ENCODE results near the gene STPG3. TPM values are rescaled to one million over a fixed set of nuclear protein-coding genes. Genes with fewer than 3 reads are reported as not detected.
A peak's percentile ranks its signal among the peaks of the same experiment; 100 is the strongest.

Gene STPG3
- total and polyA plus RNA-seq, 2 of the 13 experiments (the other 11 are each of a cell fraction or from before 2014, with no cell fraction given): not detected

GRCh38 chr9:137240841-137241489 is 10.1 kb upstream of the STPG3 start, which contains the start of gene TUBB4B (continued):
- TF ChIP-seq, protein P1, sequence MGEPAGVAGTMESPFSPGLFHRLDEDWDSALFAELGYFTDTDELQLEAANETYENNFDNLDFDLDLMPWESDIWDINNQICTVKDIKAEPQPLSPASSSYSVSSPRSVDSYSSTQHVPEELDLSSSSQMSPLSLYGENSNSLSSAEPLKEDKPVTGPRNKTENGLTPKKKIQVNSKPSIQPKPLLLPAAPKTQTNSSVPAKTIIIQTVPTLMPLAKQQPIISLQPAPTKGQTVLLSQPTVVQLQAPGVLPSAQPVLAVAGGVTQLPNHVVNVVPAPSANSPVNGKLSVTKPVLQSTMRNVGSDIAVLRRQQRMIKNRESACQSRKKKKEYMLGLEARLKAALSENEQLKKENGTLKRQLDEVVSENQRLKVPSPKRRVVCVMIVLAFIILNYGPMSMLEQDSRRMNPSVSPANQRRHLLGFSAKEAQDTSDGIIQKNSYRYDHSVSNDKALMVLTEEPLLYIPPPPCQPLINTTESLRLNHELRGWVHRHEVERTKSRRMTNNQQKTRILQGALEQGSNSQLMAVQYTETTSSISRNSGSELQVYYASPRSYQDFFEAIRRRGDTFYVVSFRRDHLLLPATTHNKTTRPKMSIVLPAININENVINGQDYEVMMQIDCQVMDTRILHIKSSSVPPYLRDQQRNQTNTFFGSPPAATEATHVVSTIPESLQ (CRISPR knock-in tag; conservative IDR thresholded peaks at IDR 0.05): no peak
- TF ChIP-seq DR1 (CRISPR knock-in tag; IDR thresholded peaks at IDR 0.05) (peak; percentile 96), SRSF1 (optimal IDR thresholded peaks at IDR 0.05; ENCODE audit: low read depth, low read length) (no peak), CHD2 (IDR thresholded peaks at IDR 0.05; ENCODE audit: low read depth, low read length) (peak; percentile 81), ZNF263 (CRISPR knock-in tag; IDR thresholded peaks at IDR 0.05) (no peak; the same call in 1 of the 2 replicates), ZNF503 (CRISPR knock-in tag; IDR thresholded peaks at IDR 0.05) (no peak), SOX13 (IDR thresholded peaks at IDR 0.05) (peak; percentile 62; the same call in 1 of the 2 replicates), SOX13 (CRISPR knock-in tag; conservative IDR thresholded peaks at IDR 0.05 in 1 of 2, IDR thresholded peaks at IDR 0.05 in 1 of 2) (peak in 1 of 2 experiments; percentile 37; a peak in 1 of 4 replicates), ZNF564 (CRISPR knock-in tag; IDR thresholded peaks at IDR 0.05) (peak; percentile 24; the same call in 1 of the 2 replicates), HNRNPK (IDR thresholded peaks at IDR 0.05; ENCODE audit: low read depth, low read length, poor library complexity, severe bottlenecking) (no peak), ZNF367 (CRISPR knock-in tag; IDR thresholded peaks at IDR 0.05; ENCODE audit: borderline replicate concordance) (peak; percentile 81; the same call in 1 of the 2 replicates), TOPORS (CRISPR knock-in tag; IDR thresholded peaks at IDR 0.05) (no peak), LBX2 (CRISPR knock-in tag; IDR thresholded peaks at IDR 0.05; ENCODE audit: borderline replicate concordance) (no peak), MXD4 (CRISPR knock-in tag; IDR thresholded peaks at IDR 0.05) (peak; percentile 37; the same call in 1 of the 2 replicates), ZGPAT (CRISPR knock-in tag; IDR thresholded peaks at IDR 0.05) (peak; percentile 8; the same call in 1 of the 2 replicates), EEA1 (CRISPR knock-in tag; IDR thresholded peaks at IDR 0.05; ENCODE audit: borderline replicate concordance) (no peak), ZNF790 (CRISPR knock-in tag; IDR thresholded peaks at IDR 0.05; ENCODE audit: borderline replicate concordance) (no peak), PRPF4 (IDR thresholded peaks at IDR 0.05; ENCODE audit: low read depth, low read length, poor library complexity, severe bottlenecking) (no peak), KDM3A (CRISPR knock-in tag; IDR thresholded peaks at IDR 0.05; ENCODE audit: low read depth) (no peak; the same call in 1 of the 2 replicates), HDAC1 (CRISPR knock-in tag; IDR thresholded peaks at IDR 0.05) (no peak), KDM6A (CRISPR knock-in tag; IDR thresholded peaks at IDR 0.05; ENCODE audit: low read depth) (no peak; the same call in 1 of the 2 replicates), ZNF350 (CRISPR knock-in tag; IDR thresholded peaks at IDR 0.05; ENCODE audit: borderline replicate concordance, low read depth) (no peak; the same call in none of the 2 replicates), LCORL (IDR thresholded peaks at IDR 0.05) (no peak), LCORL (CRISPR knock-in tag; IDR thresholded peaks at IDR 0.05) (no peak), KDM5B (CRISPR knock-in tag; IDR thresholded peaks at IDR 0.05; ENCODE audit: borderline replicate concordance) (no peak; the same call in 1 of the 2 replicates), ZBTB7B (CRISPR knock-in tag; IDR thresholded peaks at IDR 0.05) (no peak)

Measured in HepG2 (cell line).